Adrenal gland (tissue), 5 donors: ENCODE data around the gene NQO1.

ENCODE experiments used
- CTCF ChIP-seq, 6 experiments: fragments of 450-650 bp in 4 of 6; fragments of 200-600 bp in 2 of 6; sonication (generic) in 1 of 6; IDR thresholded peaks; 1 replicate in 5 of 6; 2 replicates in 1 of 6; pipeline versions ENCODE4 v1.5.1 to v1.8.0; 2016 to 2021; ENCODE audit warnings: antibody characterized with exemption in 6 of 6, mild to moderate bottlenecking in 2 of 6, moderate library complexity in 1 of 6
- POLR2A ChIP-seq, 2 donors: fragments of 450-650 bp; IDR thresholded peaks; one replicate each; pipeline ENCODE4 v1.6.1; 2017; ENCODE audit warnings: antibody characterized with exemption in 2 of 2, mild to moderate bottlenecking in 2 of 2, moderate library complexity in 1 of 2
- donor health status: DM: no; HTN: no; CAD: no.

- TF ChIP-seq POLR2A (IDR thresholded peaks at IDR 0.05) = no peak
- no peak for TF ChIP-seq CTCF (IDR thresholded peaks at IDR 0.05)
Measured at GRCh38 chr16:69718111-69718764, 8.1 kb downstream of the NQO1 start.
